Tibial nerve (tissue), 3 donors: ENCODE measurements around the gene ARHGAP20.

Experiments used
- POLR2A ChIP-seq, 2 donors: fragments of 450-650 bp; IDR thresholded peaks; one replicate each; pipeline ENCODE4 v1.6.1; 2017; ENCODE audit warnings: antibody characterized with exemption in 2 of 2, mild to moderate bottlenecking in 2 of 2, moderate library complexity in 2 of 2
- TF ChIP-seq, protein P1 (sequence below), 5 experiments: fragments of 200-600 bp in 3 of 5; fragments of 450-650 bp in 2 of 5; sonication (generic) in 3 of 5; IDR thresholded peaks; one replicate each; pipeline ENCODE4 v1.5.1; 2016 to 2019; ENCODE audit warnings: antibody characterized with exemption in 5 of 5, mild to moderate bottlenecking in 3 of 5, moderate library complexity in 2 of 5

DNA sequence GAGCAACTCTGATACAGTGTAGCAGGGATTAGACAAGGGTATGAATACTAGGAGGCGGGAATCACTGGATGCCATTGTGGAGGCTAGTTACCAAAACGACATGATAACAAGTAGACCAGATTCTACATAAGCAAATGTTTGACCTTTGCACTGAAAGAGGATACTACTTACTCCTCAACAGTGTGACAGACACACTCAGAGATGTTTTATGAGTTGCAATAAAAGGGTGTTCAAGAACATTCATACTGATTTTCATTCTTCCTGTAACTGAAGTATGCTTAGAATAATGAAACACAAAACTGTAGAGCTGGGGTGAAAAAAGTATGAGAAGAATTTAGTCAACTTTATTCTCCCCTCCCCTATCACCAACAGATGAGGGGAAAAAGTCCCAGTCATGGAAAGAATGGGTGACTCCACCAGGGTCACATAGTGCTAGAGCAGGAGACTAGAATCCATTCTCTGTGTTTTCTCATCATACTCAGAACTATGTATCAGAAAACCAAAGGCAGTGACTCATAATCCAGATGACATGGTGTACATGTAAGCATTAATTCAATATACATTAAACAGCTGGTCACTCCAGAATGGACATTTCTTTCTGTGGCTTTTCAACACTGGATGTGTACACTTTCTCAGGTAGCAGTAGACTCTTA is 32.8 kb downstream of the ARHGAP20 start:
- no peak for TF ChIP-seq POLR2A (IDR thresholded peaks at IDR 0.05)
- TF ChIP-seq, protein P1, sequence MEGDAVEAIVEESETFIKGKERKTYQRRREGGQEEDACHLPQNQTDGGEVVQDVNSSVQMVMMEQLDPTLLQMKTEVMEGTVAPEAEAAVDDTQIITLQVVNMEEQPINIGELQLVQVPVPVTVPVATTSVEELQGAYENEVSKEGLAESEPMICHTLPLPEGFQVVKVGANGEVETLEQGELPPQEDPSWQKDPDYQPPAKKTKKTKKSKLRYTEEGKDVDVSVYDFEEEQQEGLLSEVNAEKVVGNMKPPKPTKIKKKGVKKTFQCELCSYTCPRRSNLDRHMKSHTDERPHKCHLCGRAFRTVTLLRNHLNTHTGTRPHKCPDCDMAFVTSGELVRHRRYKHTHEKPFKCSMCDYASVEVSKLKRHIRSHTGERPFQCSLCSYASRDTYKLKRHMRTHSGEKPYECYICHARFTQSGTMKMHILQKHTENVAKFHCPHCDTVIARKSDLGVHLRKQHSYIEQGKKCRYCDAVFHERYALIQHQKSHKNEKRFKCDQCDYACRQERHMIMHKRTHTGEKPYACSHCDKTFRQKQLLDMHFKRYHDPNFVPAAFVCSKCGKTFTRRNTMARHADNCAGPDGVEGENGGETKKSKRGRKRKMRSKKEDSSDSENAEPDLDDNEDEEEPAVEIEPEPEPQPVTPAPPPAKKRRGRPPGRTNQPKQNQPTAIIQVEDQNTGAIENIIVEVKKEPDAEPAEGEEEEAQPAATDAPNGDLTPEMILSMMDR (IDR thresholded peaks at IDR 0.05), result no peak
